H1 (cell line): Measurements from ENCODE around the gene CDH11. TPM values are rescaled to one million over a fixed set of nuclear protein-coding genes. Genes with fewer than 3 reads are reported as not detected.

Experiments
- CTCF ChIA-PET: fragments of 300-600 bp; sonication (Branson Sonifier 250); formaldehyde crosslinking; loops from one replicate; lab custom pipeline; 2021; ENCODE audit not compliant: partially characterized antibody; lab: Charles Lee
- POLR2A ChIA-PET: fragments of 300-600 bp; sonication (Branson Sonifier 250); formaldehyde crosslinking; loops from one replicate; lab custom pipeline; 2021; ENCODE audit warnings: inconsistent platforms; ENCODE audit not compliant: partially characterized antibody; lab: Charles Lee
- DNase-seq, 2 experiments: peaks; one replicate each; pipeline versions ENCODE4 v3.0.0 to v3.0.0-alpha.2; 2010 to 2022; ENCODE audit warnings: low spot score in 2 of 2, low read depth in 1 of 2, mixed read lengths in 1 of 2
- FAIRE-seq: peaks from 2 replicates; lab custom pipeline; 2011; peaks lifted over from hg19 to GRCh38; lab: Jason Lieb, UNC
- H2AFZ ChIP-seq: 2 replicates; pipeline ENCODE4 v1.8.1; 2012; ENCODE audit warnings: low read length, inconsistent platforms
- H2AK5ac ChIP-seq: 2 replicates; pipeline ENCODE4 v1.6.1; 2013; ENCODE audit warnings: low read depth, low read length
- H2BK120ac ChIP-seq: replicated peaks from 2 replicates; pipeline ENCODE3; 2013; ENCODE audit warnings: low read depth, low read length, inconsistent platforms
- H2BK12ac ChIP-seq: 2 replicates; pipeline ENCODE4 v1.6.1; 2013; ENCODE audit warnings: low read depth, low read length
- H2BK15ac ChIP-seq: 2 replicates; pipeline ENCODE4 v1.6.1; 2013; ENCODE audit warnings: low read length
- H2BK20ac ChIP-seq: 2 replicates; pipeline ENCODE4 v1.6.1; 2013; ENCODE audit warnings: low read length
- H2BK5ac ChIP-seq: 2 replicates; pipeline ENCODE4 v1.6.1; 2013; ENCODE audit warnings: low read depth, low read length
- H3K14ac ChIP-seq: 2 replicates; pipeline ENCODE4 v1.6.1; 2013; ENCODE audit warnings: inconsistent platforms; ENCODE audit not compliant: insufficient read length
- H3K18ac ChIP-seq: 2 replicates; pipeline ENCODE4 v1.6.1; 2013; ENCODE audit warnings: low read length; ENCODE audit errors: extremely low read depth
- H3K23ac ChIP-seq: 2 replicates; pipeline ENCODE4 v1.6.1; 2013; ENCODE audit warnings: inconsistent platforms; ENCODE audit not compliant: insufficient read length
- H3K23me2 ChIP-seq: 2 replicates; pipeline ENCODE4 v1.6.1; 2013; ENCODE audit warnings: low read depth, low read length
- H3K27ac ChIP-seq: 2 replicates; pipeline ENCODE4 v1.6.1; 2011; ENCODE audit warnings: low read depth, low read length, inconsistent platforms
- H3K27me3 ChIP-seq, 4 experiments: replicated peaks in 1 of 4; 1 replicate in 1 of 4; 2 replicates in 3 of 4; pipeline versions ENCODE4 v1.6.1 to v1.8.1; 2011 to 2013; ENCODE audit warnings: low read length in 3 of 4, mild to moderate bottlenecking in 3 of 4, inconsistent platforms in 2 of 4, mixed read lengths in 2 of 4, moderate library complexity in 1 of 4; ENCODE audit not compliant: control insufficient read depth in 3 of 4, insufficient read depth in 3 of 4; ENCODE audit errors: extremely low read depth in 1 of 4
- H3K36me3 ChIP-seq, 4 experiments: 2 replicates each; pipeline versions ENCODE4 v1.6.1 to v1.8.1; 2011 to 2013; ENCODE audit warnings: mild to moderate bottlenecking in 4 of 4, low read length in 3 of 4, moderate library complexity in 2 of 4, control low read depth in 1 of 4, inconsistent platforms in 1 of 4; ENCODE audit not compliant: insufficient read depth in 4 of 4, control insufficient read depth in 2 of 4
- H3K4ac ChIP-seq: replicated peaks from 2 replicates; pipeline ENCODE3; 2013; ENCODE audit warnings: low read length, low read depth, mixed read lengths, inconsistent platforms; ENCODE audit not compliant: insufficient read length
- H3K4me1 ChIP-seq, 4 experiments: replicated peaks in 1 of 4; 1 replicate in 1 of 4; 2 replicates in 3 of 4; pipeline versions ENCODE4 v1.6.1 to v1.8.1; 2011 to 2013; ENCODE audit warnings: low read length in 3 of 4, inconsistent platforms in 2 of 4, mixed read lengths in 1 of 4; ENCODE audit not compliant: insufficient read depth in 4 of 4, control insufficient read depth in 3 of 4
- H3K4me2 ChIP-seq, 2 experiments: 2 replicates each; pipeline versions ENCODE4 v1.6.1 to v1.8.1; 2011 to 2013; ENCODE audit warnings: low read depth in 2 of 2, low read length in 2 of 2, control low read depth in 1 of 2, inconsistent platforms in 1 of 2, mild to moderate bottlenecking in 1 of 2; ENCODE audit not compliant: insufficient read depth in 1 of 2
- H3K4me3 ChIP-seq, 4 experiments: fragments of 200-600, 300-600 bp in 1 of 4; sonication (generic), shearing (Covaris generic), sonication (Bioruptor Twin) in 1 of 4; 2 replicates each; pipeline versions ENCODE4 v1.5.1 to v1.8.1; 2011 to 2016; ENCODE audit warnings: low read length in 4 of 4, low read depth in 3 of 4, control low read depth in 2 of 4, inconsistent platforms in 2 of 4, mild to moderate bottlenecking in 2 of 4, mixed read lengths in 1 of 4, moderate library complexity in 1 of 4; ENCODE audit not compliant: insufficient read depth in 2 of 4; ENCODE audit errors: extremely low read depth in 1 of 4
- H3K56ac ChIP-seq: replicated peaks from 2 replicates; pipeline ENCODE3; 2013; ENCODE audit warnings: low read depth, mild to moderate bottlenecking, mixed read lengths, low read length, inconsistent platforms; ENCODE audit not compliant: insufficient read length
- H3K79me1 ChIP-seq: 2 replicates; pipeline ENCODE4 v1.6.1; 2013; ENCODE audit warnings: low read depth, low read length, control low read depth
- H3K79me2 ChIP-seq, 2 experiments: 2 replicates each; pipeline versions ENCODE4 v1.6.1 to v1.8.1; 2012 to 2013; ENCODE audit warnings: low read length in 2 of 2, mild to moderate bottlenecking in 2 of 2, inconsistent platforms in 1 of 2; ENCODE audit not compliant: insufficient read depth in 2 of 2, control insufficient read depth in 1 of 2
- H3K9ac ChIP-seq, 4 experiments: replicated peaks in 1 of 4; 1 replicate in 1 of 4; 2 replicates in 3 of 4; pipeline versions ENCODE4 v1.6.1 to v1.8.1; 2011 to 2013; ENCODE audit warnings: low read depth in 3 of 4, low read length in 3 of 4, control low read depth in 2 of 4, mild to moderate bottlenecking in 2 of 4, moderate library complexity in 2 of 4, inconsistent platforms in 1 of 4; ENCODE audit errors: extremely low read depth in 1 of 4
- H3K9me3 ChIP-seq, 2 experiments: 2 replicates each; pipeline versions ENCODE4 v1.6.1 to v1.8.1; 2012 to 2013; ENCODE audit warnings: mild to moderate bottlenecking in 2 of 2, moderate library complexity in 2 of 2, control low read depth in 1 of 2, inconsistent platforms in 1 of 2, low read depth in 1 of 2, low read length in 1 of 2, mixed read lengths in 1 of 2; ENCODE audit not compliant: insufficient read depth in 2 of 2
- H4K20me1 ChIP-seq, 2 experiments: replicated peaks in 1 of 2; 2 replicates each; pipeline versions ENCODE3 to v1.8.1; 2011 to 2013; ENCODE audit warnings: inconsistent platforms in 2 of 2, low read length in 2 of 2, mild to moderate bottlenecking in 1 of 2; ENCODE audit not compliant: insufficient read depth in 2 of 2, control insufficient read depth in 1 of 2
- H4K5ac ChIP-seq: 2 replicates; pipeline ENCODE4 v1.6.1; 2013; ENCODE audit warnings: low read length, low read depth, mixed read lengths, inconsistent platforms; ENCODE audit not compliant: insufficient read length
- H4K8ac ChIP-seq: 2 replicates; pipeline ENCODE4 v1.8.0; 2013; ENCODE audit warnings: mild to moderate bottlenecking, moderate library complexity, low read length, inconsistent platforms; ENCODE audit not compliant: insufficient read depth; ENCODE audit errors: extremely low read depth
- H4K91ac ChIP-seq: replicated peaks from 2 replicates; pipeline ENCODE3; 2013; ENCODE audit warnings: low read length, mixed read lengths, inconsistent platforms; ENCODE audit not compliant: insufficient read length
- GABPA ChIP-seq: IDR thresholded peaks from 2 replicates; pipeline ENCODE4 v1.6.1; 2011; ENCODE audit warnings: mild to moderate bottlenecking, low read length, moderate library complexity, borderline replicate concordance; ENCODE audit not compliant: insufficient read depth
- HDAC6 ChIP-seq: IDR thresholded peaks from one replicate; pipeline ENCODE4 v1.7.1; 2012; ENCODE audit warnings: low read depth, mild to moderate bottlenecking, inconsistent platforms, low read length, moderate library complexity
- NRF1 ChIP-seq: IDR thresholded peaks from 2 replicates; pipeline ENCODE4 v1.6.1; 2011; ENCODE audit warnings: mild to moderate bottlenecking, low read depth, low read length, improper control_type of control experiment
- SIX5 ChIP-seq: IDR thresholded peaks from 2 replicates; pipeline ENCODE4 v1.6.1; 2011; ENCODE audit warnings: mild to moderate bottlenecking, low read depth, low read length
- ZNF274 ChIP-seq: IDR thresholded peaks from 2 replicates; pipeline ENCODE4 v1.7.0; 2012; ENCODE audit warnings: low read length, borderline replicate concordance; ENCODE audit errors: extremely low read depth
- WGBS, 2 experiments: shearing (Covaris generic) in 1 of 2; methylation state at CpG; one replicate each; pipeline versions ENCODE4 v1.1.6 to v1.1.7; 2013 to 2015; ENCODE audit warnings: low lambda C conversion rate in 2 of 2, mixed read lengths in 2 of 2, inconsistent platforms in 1 of 2, low coverage in 1 of 2, missing lambda C conversion rate in 1 of 2; ENCODE audit not compliant: insufficient replicate concordance in 2 of 2, insufficient coverage in 1 of 2, insufficient read length in 1 of 2; ENCODE audit errors: extremely low coverage in 1 of 2, missing lambda C conversion rate in 1 of 2; 5-methylcytosine and 5-hydroxymethylcytosine counted together
- polyA plus RNA-seq, 7 experiments: library from polyadenylated mRNA; depleted of rRNA in 3 of 7; stranded (reverse) in 5 of 7; unstranded in 2 of 7; fragments of >200 nt in 5 of 7; fragments of 200-250 nt in 2 of 7; gene quantifications; 1 replicate in 5 of 7; 2 replicates in 1 of 7; 4 replicates in 1 of 7; pipeline versions ENCODE4 v1.2.1 to v1.2.3, GENCODE V29; 2011 to 2013; ENCODE audit warnings: missing spikeins in 2 of 7, mixed read lengths in 2 of 7
- total RNA-seq: library from RNA; stranded (reverse); fragmentation: NEBNext Ultra II Directional; extraction: Animal tissue kit (Norgen Biotek cat#: 25700); gene quantifications from 2 replicates; pipeline ENCODE4 v1.2.1, GENCODE V29; 2021
- TF ChIP-seq, protein P1 (sequence below): IDR thresholded peaks from 2 replicates; pipeline ENCODE4 v1.6.1; 2012; ENCODE audit warnings: inconsistent platforms

Gene CDH11
- total and polyA plus RNA-seq, 2 of the 8 experiments (the other 6 are each of a cell fraction or from before 2014, with no cell fraction given), result 3.3 to 8.4 TPM

DNA sequence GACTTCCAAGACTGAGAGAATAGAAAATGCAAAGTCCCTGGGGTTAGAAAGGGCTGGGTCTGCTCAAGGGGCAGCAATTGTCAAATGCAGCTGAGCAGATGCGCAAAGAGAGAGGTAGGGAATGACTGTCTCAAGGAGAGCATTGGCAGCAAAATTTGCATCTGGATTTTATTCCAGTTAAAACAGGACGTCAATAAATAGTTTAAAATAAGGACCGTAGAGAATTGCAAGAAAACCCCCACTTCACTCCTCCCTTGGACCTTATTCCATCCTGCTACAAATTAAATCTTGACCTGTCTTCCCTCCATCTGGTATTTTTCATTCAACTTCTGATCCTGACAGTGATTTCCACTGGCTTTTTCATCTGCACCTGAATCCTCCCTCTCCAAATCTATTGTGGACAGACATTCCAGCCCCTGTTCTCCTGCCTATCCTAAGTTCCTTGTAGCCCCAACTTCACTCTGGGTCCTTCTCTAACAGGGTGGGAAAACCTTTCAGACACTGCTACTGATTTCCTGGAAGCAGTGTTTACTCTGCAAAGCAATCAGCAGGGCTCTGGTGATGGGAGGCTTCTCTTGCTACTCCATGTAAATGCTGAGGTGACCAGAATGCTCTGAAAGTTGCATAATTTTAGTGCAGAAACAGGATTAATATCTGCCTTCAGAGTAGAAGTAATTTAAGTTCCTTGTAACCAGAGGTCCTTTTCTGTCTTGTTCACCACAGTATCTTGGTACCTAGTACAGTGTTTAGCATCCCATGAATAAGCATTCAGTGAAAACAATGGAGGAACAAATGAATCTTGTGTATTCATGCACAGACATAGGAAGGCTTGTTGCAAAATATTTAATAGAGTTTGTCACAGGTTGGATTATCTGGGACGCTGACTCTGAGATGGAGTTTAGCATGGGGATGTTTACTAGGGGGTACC is 79.2 kb downstream of the CDH11 start:
- Histone ChIP-seq H3K56ac (no peak overlapping the region), H3K79me1 (no peaks in the 10 kb centered on the region), H3K9me3 (no peaks in the 10 kb centered on the region), H2AFZ (no peak overlapping the region), H2BK12ac (no peak overlapping the region), H2AK5ac (no peak overlapping the region), H3K4me1 (peaks cover 0 to 3% (median under 1%) of the 10 kb centered on the region in 4 experiments; a peak in 1 of 7 replicates), H3K4ac (no peak overlapping the region), H3K36me3 (no peaks in the 10 kb centered on the region), H3K23ac (no peak overlapping the region), H4K8ac (no peak overlapping the region), H2BK15ac (no peak overlapping the region), H4K5ac (no peak overlapping the region), H3K79me2 (no peaks in the 10 kb centered on the region), H3K4me3 (no peak overlapping the region), H3K27me3 (no peaks in the 10 kb centered on the region), H2BK5ac (no peak overlapping the region), H2BK20ac (no peak overlapping the region), H3K18ac (no peak overlapping the region), H3K14ac (no peak overlapping the region), H3K4me2 (no peak overlapping the region), H3K23me2 (no peaks in the 10 kb centered on the region), H3K27ac (no peak overlapping the region), H4K91ac (no peak overlapping the region), H4K20me1 (no peaks in the 10 kb centered on the region), H2BK120ac (no peak overlapping the region), H3K9ac (no peak overlapping the region)
- ChIA-PET POLR2A (no interaction called here), CTCF (interaction anchor here (0.6 kb wide), 1 partner anchor 9 kb away, joined by 3 read pairs; no protein-coding TSS in a partner anchor)
- WGBS, 2 experiments, result 87% methylated on average over 4 of the region's 4 CpGs; no CpG with 5 or more reads in 1 of the 2 experiments
- DNase-seq (no peak), FAIRE-seq (no peak)
- TF ChIP-seq ZNF274 (no peak), HDAC6 (no peak), SIX5 (no peak), NRF1 (no peak), GABPA (no peak)
- TF ChIP-seq, protein P1, sequence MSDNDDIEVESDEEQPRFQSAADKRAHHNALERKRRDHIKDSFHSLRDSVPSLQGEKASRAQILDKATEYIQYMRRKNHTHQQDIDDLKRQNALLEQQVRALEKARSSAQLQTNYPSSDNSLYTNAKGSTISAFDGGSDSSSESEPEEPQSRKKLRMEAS, result no peak
